GM21526 (cell line): ENCODE data around the gene GXYLT2.

Experiments
- ATAC-seq: cut with Tn5 transposase; IDR thresholded peaks from one replicate; pipeline ENCODE4 v1.9.1; 2021; ENCODE audit warnings: moderate library complexity; ENCODE audit not compliant: unreplicated experiment, low FRiP score

Gene GXYLT2, protein sequence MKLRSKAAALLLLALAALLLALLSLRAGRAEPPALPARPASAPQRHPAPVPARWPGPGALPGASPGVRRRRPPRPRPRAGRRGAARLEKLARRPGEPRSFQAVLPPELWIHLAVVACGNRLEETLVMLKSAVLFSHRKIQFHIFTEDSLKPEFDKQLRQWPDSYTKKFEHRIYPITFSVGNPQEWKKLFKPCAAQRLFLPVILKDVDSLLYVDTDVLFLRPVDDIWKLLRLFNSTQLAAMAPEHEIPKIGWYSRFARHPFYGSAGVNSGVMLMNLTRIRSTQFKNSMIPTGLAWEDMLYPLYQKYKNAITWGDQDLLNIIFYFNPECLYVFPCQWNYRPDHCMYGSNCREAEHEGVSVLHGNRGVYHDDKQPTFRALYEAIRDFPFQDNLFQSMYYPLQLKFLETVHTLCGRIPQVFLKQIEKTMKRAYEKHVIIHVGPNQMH

GRCh38 chr3:72887705-72888545, at the start of gene GXYLT2:
GXYLT2 (plus strand) TSS chr3:72888046; CDS start chr3:72888234, 188 bp downstream.
- ATAC-seq, result peak; percentile 79

GRCh38 chr3:72839057-72839456, 48.8 kb upstream of the GXYLT2 start:
- no peak for ATAC-seq

DNA sequence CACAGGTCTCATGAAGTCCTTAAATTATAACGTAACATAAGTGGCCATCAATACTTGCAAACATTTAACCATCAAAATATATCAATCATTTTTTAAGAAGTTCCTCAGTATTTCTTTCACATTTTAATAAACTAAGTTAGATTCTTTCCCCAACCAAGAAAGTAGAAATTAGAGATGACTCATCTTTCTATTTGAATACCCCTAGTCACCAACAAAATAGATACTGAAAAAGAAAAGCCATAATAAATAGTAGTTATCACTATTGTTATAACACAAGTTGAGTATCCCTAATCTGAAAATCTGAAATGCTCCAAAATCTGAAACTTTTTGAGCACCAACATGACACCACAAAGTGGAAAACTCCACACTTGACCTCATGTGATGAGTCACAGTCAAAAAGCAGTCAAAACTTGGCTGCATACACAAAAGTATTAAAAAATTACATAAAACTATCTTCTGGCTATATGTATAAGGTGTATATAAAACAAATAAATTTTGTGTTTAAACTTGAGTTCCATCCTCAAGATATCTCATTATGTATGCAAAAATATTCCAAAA, 43.3 kb upstream of the GXYLT2 start:
- ATAC-seq, result no peak

DNA sequence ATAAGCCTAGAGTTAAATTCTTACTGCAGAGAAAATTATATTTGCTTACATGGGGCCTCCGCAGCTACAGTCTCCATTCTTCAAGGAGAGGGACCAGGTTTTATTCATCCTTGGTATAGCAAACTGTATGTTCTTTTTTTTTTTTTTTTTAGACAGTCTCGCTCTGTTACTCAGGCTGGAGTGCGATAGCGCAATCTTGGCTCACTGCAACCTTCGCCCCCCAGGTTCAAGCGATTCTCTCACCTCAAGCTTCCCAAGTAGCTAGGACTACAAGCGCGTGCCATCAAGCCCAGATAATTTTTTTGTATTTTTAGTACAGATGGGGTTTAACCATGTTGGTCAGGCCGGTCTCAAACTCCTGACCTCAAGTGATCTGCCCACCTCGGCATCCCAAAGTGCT, 41.7 kb upstream of the GXYLT2 start:
- ATAC-seq, result no peak

DNA sequence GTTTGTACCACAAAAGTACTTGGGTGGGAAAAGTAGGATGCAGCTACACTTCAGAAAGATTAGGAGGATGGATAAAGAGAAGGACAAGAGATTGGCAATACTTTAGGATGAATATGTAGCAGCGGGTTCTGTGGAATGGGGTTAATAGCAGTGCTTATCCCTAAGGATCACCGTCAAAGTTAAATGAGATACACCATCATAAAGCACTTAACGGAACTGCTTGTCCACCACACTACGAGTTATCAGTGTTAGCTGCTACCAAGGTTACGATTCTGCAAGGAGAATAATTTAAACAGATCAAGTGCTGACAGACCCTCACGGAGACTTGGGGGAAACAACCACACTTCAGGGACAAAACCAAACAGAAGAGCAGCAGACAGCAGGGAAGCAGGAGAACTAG, 40.6 kb upstream of the GXYLT2 start:
- no peak for ATAC-seq

DNA sequence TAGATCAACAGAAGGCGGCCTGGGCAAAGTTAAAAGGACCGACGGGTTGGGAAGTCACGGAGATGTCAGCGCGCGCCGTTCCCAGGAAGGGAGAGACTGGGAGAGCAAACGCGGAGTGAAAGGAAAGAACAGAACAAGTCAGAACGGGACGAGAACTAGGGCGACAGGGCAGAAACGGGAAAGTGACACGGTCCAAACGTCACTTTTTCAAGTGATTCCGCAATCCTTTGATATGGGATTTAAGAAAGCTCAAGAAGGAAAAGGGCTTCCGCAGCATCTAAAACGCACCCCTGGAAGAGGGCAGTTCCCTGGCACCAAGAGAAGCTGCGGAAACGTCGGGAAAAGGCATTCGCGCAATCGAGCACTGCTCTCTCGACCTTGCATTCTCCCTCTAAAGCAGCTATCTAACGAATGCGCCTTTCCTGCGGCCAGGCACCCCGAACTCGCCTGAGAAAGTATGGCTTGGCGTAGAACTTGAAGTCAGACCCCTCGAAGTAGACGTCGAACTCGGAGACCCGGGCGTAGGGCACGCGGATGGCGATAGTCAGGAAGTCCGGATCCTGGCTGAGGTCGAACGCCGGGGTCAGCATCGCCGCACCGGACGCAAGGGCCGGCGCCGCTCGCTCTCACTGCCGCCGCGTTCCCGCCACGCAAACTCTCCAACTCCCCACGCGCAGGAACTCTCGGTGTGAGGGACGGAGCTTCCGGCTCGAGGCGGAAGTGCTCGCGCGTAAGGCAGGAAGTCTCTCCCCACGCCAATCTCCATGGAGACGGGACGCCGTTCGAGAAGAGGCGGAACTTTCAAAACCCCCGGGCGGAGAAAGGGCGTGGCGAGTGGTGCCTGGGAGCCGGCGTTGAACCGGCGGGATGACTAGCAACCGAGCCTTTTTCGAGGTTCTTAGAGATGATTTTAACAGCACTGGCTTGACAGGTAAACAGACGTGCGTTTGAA, 39.8 kb upstream of the GXYLT2 start, which contains the start of gene SHQ1:
SHQ1 (minus strand) TSS at position 695 of the 952 bp plus-strand sequence; CDS start at position 590, 105 bp downstream.
- ATAC-seq, result peak; percentile 88

DNA sequence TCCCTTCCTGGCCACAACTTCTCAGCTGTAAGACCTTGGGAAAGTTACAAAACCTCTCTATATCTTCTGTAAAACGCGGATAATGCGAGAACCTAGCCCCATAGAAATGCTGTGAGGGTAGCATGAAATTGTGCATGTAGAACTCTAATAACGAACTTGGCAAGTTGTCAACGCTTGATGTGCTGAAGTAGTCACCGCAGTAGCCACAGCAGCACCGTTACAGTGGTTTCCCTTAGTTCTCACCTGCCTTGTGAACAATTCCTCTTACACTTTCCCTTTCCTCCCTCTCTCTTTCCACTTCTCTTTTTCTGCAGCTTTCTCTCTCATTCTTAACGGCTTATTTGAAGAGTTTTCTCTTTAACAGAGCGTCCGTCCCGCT, 39.2 kb upstream of the GXYLT2 start:
- ATAC-seq, result peak; percentile 50

- no peak for ATAC-seq
Measured at GRCh38 chr3:72855001-72855400, 32.8 kb upstream of the GXYLT2 start.

- no peak for ATAC-seq
Measured at GRCh38 chr3:72860053-72860452, 27.8 kb upstream of the GXYLT2 start.

GRCh38 chr3:72860846-72861245, 27.0 kb upstream of the GXYLT2 start:
- no peak for ATAC-seq

GRCh38 chr3:72862314-72863090, 25.3 kb upstream of the GXYLT2 start:
- ATAC-seq, result no peak

- ATAC-seq, result no peak
Measured at GRCh38 chr3:72872183-72872582, 15.7 kb upstream of the GXYLT2 start.

DNA sequence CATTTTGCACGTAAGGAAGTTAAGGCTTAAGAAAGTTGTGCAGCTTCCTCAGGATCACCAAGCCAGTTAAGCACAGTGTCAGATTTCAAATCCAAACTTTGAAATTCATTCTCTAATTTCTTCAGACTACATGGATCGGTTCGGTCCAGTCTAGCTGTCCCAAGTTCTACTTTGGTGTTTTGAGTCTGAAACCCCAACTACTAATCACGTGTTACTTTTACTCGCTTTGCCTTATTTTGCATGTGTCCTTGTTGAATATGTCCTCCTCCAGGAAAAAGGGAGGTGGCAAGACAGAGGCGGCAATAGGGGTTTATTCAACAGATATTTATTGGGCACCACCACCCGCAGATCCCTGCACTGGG, 522 bp upstream of the GXYLT2 start:
- ATAC-seq, result no peak

DNA sequence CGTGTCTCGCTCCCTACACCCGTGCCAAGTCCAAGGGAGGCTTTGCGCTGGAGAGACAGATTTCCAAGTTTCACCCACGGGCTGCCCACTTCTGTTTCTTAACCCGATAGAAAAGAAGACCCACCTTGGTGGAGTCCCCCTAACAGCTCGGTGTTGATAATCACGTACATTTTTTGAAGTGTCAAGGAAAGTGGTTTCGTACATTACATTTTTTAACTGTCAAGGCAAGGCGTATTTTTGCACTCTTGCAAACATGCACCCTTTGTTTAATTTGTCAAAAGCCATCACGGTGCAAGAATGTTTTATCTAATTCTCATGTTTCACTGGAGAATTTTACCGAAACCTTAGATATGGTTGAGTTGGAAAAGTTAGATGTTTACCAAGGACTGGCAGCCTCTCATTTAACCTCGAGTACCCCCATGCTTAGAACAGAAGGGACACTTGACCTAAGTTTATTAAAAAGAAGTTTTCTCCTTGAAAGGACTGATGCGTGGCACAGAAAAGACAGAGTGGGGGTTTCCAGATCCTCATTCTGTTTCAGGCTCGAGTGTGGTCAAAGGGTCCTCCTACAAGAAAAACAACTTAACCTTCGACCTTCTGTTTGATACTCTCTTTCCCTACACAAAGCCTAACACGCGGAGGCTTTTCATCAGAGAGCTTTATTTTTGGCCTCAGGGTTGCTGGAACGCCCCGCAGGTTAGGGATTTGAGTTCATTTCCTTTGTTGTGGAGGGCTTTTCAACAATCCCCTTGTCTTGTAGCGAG, 882 bp downstream of the GXYLT2 start:
- no peak for ATAC-seq

DNA sequence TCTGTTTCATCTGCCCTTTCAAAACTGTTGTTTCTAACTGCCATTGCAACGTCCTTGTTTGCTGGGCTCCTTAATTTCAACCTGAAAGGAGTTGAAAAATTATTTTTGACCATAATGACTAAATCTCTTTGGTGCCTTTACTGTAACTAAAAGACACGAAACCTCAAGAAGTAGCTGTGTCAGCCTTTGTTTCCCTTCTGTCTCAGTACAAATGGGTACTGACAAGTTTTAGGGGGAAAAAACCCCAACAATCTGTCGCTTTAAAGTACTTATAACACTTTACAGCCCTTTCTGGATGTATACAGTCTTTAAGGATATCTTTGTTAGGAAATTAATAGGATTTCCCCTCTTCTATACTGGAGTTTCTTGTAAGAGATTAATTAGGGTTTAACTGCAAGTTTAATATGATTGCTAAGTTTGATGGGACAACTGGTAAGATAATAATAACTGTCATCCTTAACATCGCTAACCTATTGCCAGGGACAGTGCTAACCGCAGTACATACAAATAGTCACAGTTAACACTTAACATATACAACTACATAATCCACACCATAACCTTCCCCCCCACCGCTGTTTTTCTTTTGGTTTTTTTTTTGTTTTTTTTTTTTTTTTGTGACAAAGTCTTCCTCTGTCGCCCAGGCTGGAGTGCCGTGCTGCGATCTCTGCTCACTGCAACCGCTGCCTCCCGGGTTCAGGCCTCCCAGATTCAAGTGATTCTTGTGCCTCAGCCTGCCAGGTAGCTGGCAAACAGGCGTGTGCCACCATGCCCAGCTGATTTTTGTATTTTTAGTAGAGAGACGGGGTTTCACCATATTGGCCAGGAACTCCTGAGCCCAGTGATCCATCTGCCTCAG, 1.7 kb downstream of the GXYLT2 start:
- ATAC-seq, result no peak

- no peak for ATAC-seq
Measured at GRCh38 chr3:72890166-72890925, 2.5 kb downstream of the GXYLT2 start.
